HG02642 (cell line): ENCODE results near the gene FOXM1.

Source experiments
- ATAC-seq: cut with Tn5 transposase; IDR thresholded peaks from one replicate; pipeline ENCODE4 v1.9.1; 2021; ENCODE audit warnings: mild to moderate bottlenecking; ENCODE audit not compliant: unreplicated experiment, poor library complexity

FOXM1 gene

GRCh38 chr12:2844786-2845185 is 32.2 kb downstream of the FOXM1 start:
- no peak for ATAC-seq

- no peak for ATAC-seq
Observed at GRCh38 chr12:2842948-2843347, 34.0 kb downstream of the FOXM1 start.

GRCh38 chr12:2841056-2841650 is 35.8 kb downstream of the FOXM1 start:
- ATAC-seq: no peak

GRCh38 chr12:2836574-2836973 is 40.4 kb downstream of the FOXM1 start:
- ATAC-seq: no peak

- no peak for ATAC-seq
Observed at GRCh38 chr12:2835691-2836403, 41.1 kb downstream of the FOXM1 start.

GRCh38 chr12:2834581-2835491 is 42.1 kb downstream of the FOXM1 start, which contains the start of gene NRIP2:
Gene NRIP2 (minus strand): TSS chr12:2835035. CDS start chr12:2834983, 52 bp downstream.
- no peak for ATAC-seq

GRCh38 chr12:2833810-2834209 is 43.2 kb downstream of the FOXM1 start:
- ATAC-seq: no peak

GRCh38 chr12:2833327-2833726 is 43.6 kb downstream of the FOXM1 start:
- ATAC-seq: no peak

GRCh38 chr12:2832550-2833127 is 44.3 kb downstream of the FOXM1 start:
- no peak for ATAC-seq

- ATAC-seq: no peak
Observed at GRCh38 chr12:2829275-2829674, 47.7 kb downstream of the FOXM1 start.

GRCh38 chr12:2826721-2827515 is 50.1 kb downstream of the FOXM1 start:
- no peak for ATAC-seq

- ATAC-seq: no peak
Observed at GRCh38 chr12:2826036-2826435, 50.9 kb downstream of the FOXM1 start.

GRCh38 chr12:2825132-2825531 is 51.8 kb downstream of the FOXM1 start:
- no peak for ATAC-seq

GRCh38 chr12:2824541-2824940 is 52.4 kb downstream of the FOXM1 start:
- ATAC-seq: no peak

- no peak for ATAC-seq
Observed at GRCh38 chr12:2823483-2823882, 53.5 kb downstream of the FOXM1 start.

GRCh38 chr12:2820432-2820831 is 56.5 kb downstream of the FOXM1 start:
- no peak for ATAC-seq

- no peak for ATAC-seq
Observed at GRCh38 chr12:2819810-2820209, 57.2 kb downstream of the FOXM1 start.

- ATAC-seq: no peak
Observed at GRCh38 chr12:2813214-2814185, 63.5 kb downstream of the FOXM1 start.
